ENCODE data around the gene TMC3. TPM values are rescaled to one million over a fixed set of nuclear protein-coding genes. Genes with fewer than 3 reads are reported as not detected.
"Not testable (repeated sequence)": the region's sequence is repeated elsewhere in the genome, so short reads cannot be mapped to it uniquely, and the experiment has no call there.

The TMC3 gene
- total and polyA plus RNA-seq, 2 experiments from 2014 or later, result 0.20 to 0.21 TPM

GRCh38 chr15:81334768-81335435, 39.1 kb downstream of the TMC3 start:
- Histone ChIP-seq H3K4me3 (no peak overlapping the region), H3K4me1 (ENCODE audit: low read depth) (peaks cover 11% of the 10 kb centered on the region), H3K27me3 (no peaks in the 10 kb centered on the region), H3K27ac (no peak overlapping the region), H3K9me3 (ENCODE audit: low read depth) (no peaks in the 10 kb centered on the region), H3K36me3 (no peaks in the 10 kb centered on the region)
- TF ChIP-seq CTCF (IDR thresholded peaks at IDR 0.05; ENCODE audit: low read depth, low read length), result no peak
- DNase-seq (ENCODE audit: low read depth in 1 of 2, low spot score in 1 of 2), result peak in 1 of 2 donors; percentile 92

- H3K36me3 ChIP-seq, result no peaks in the 10 kb centered on the region
- TF ChIP-seq CTCF (IDR thresholded peaks at IDR 0.05; ENCODE audit: low read depth, low read length), result no peak
Observed at GRCh38 chr15:81333363-81333762, 40.6 kb downstream of the TMC3 start.

GRCh38 chr15:81332326-81332725, 41.7 kb downstream of the TMC3 start:
- Histone ChIP-seq H3K27me3 (no peaks in the 10 kb centered on the region), H3K27ac (no peak overlapping the region), H3K9me3 (ENCODE audit: low read depth) (no peaks in the 10 kb centered on the region), H3K36me3 (no peaks in the 10 kb centered on the region), H3K4me3 (no peak overlapping the region), H3K4me1 (ENCODE audit: low read depth) (peaks cover 11% of the 10 kb centered on the region)
- DNase-seq (ENCODE audit: low read depth in 1 of 2, low spot score in 1 of 2), result no peak
- TF ChIP-seq CTCF (IDR thresholded peaks at IDR 0.05; ENCODE audit: low read depth, low read length), result no peak

More at GRCh38 chr15:81333363-81333762, 40.6 kb downstream of the TMC3 start:
- Histone ChIP-seq H3K27ac (no peak overlapping the region), H3K4me3 (no peak overlapping the region), H3K4me1 (ENCODE audit: low read depth) (peaks cover 11% of the 10 kb centered on the region), H3K27me3 (no peaks in the 10 kb centered on the region), H3K9me3 (ENCODE audit: low read depth) (no peaks in the 10 kb centered on the region)
- DNase-seq (ENCODE audit: low read depth in 1 of 2, low spot score in 1 of 2), result no peak

GRCh38 chr15:81331600-81331999, 42.4 kb downstream of the TMC3 start:
- DNase-seq (ENCODE audit: low read depth in 1 of 2, low spot score in 1 of 2), result no peak
- TF ChIP-seq CTCF (IDR thresholded peaks at IDR 0.05; ENCODE audit: low read depth, low read length), result no peak
- no peaks in the 10 kb centered on the region for H3K36me3 ChIP-seq
- H3K27ac ChIP-seq, result no peak overlapping the region
- no peak overlapping the region for H3K4me3 ChIP-seq
- no peaks in the 10 kb centered on the region for H3K9me3 ChIP-seq (ENCODE audit: low read depth)
- peaks cover 11% of the 10 kb centered on the region for H3K4me1 ChIP-seq (ENCODE audit: low read depth)
- H3K27me3 ChIP-seq, result no peaks in the 10 kb centered on the region

- H3K27me3 ChIP-seq; H3K4me3 ChIP-seq; H3K9me3 ChIP-seq (ENCODE audit: low read depth); H3K27ac ChIP-seq; H3K36me3 ChIP-seq: not testable (repeated sequence)
- peaks cover 11% of the 10 kb centered on the region for H3K4me1 ChIP-seq (ENCODE audit: low read depth)
- DNase-seq (ENCODE audit: low read depth in 1 of 2, low spot score in 1 of 2), result peak; percentile 35 to 84
Observed at GRCh38 chr15:81331141-81331540, 42.9 kb downstream of the TMC3 start.

GRCh38 chr15:81330366-81331090, 43.5 kb downstream of the TMC3 start:
- Histone ChIP-seq H3K4me3 (no peak overlapping the region), H3K27me3 (no peaks in the 10 kb centered on the region), H3K9me3 (ENCODE audit: low read depth) (no peaks in the 10 kb centered on the region), H3K4me1 (ENCODE audit: low read depth) (peaks cover 11% of the 10 kb centered on the region), H3K36me3 (no peaks in the 10 kb centered on the region), H3K27ac (no peak overlapping the region)
- DNase-seq (ENCODE audit: low read depth in 1 of 2, low spot score in 1 of 2), result peak in 1 of 2 donors; percentile 46
- no peak for TF ChIP-seq CTCF (IDR thresholded peaks at IDR 0.05; ENCODE audit: low read depth, low read length)
